ENCODE results near the gene ADCY9. TPM values are rescaled to one million over a fixed set of nuclear protein-coding genes. Genes with fewer than 3 reads are reported as not detected.

Gene ADCY9
- total and polyA plus RNA-seq, 10 donors = 0.70 to 23.0 (median 11.8) TPM

DNA sequence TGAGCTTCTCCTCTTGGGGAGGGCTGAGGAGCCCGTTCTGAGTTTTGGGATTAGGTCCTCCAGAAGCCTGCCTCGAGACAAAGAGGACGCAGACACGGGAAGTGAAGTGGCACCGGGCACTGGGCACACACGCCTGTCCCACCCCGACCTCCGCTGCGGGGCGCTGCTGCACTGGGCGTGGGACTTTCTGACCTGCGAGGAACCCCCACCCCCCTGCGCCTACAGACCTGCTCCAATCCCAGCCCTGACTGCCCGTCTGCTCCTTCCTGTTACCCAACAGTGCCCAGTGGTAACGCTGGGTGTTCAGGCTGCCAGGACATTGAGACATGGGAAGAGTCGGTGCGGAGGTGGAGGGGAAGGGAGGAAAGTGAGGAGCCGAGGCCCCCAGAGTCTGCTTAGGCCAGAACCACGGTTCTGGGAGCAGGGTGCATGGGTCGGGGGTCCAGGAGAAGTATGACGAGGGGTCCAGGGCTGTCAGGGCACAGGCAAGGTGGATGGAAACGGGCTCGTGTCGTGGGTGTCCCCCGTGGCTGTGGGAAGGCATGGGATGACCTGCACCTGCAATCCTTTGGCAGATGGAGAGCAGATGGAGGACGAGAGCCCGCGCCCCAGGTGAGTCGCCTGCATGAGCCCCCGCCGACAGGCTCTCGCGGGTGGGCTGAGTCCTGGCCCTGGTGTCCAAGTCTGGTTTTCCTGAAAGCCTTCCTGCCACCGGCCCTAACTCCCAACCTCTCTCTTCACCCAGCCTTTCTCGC, 123.8 kb downstream of the ADCY9 start:
- TF ChIP-seq POLR2A (IDR thresholded peaks at IDR 0.05) (no peak), POLR2AphosphoS5 (IDR thresholded peaks at IDR 0.05) (no peak)
- TF ChIP-seq, protein P1, sequence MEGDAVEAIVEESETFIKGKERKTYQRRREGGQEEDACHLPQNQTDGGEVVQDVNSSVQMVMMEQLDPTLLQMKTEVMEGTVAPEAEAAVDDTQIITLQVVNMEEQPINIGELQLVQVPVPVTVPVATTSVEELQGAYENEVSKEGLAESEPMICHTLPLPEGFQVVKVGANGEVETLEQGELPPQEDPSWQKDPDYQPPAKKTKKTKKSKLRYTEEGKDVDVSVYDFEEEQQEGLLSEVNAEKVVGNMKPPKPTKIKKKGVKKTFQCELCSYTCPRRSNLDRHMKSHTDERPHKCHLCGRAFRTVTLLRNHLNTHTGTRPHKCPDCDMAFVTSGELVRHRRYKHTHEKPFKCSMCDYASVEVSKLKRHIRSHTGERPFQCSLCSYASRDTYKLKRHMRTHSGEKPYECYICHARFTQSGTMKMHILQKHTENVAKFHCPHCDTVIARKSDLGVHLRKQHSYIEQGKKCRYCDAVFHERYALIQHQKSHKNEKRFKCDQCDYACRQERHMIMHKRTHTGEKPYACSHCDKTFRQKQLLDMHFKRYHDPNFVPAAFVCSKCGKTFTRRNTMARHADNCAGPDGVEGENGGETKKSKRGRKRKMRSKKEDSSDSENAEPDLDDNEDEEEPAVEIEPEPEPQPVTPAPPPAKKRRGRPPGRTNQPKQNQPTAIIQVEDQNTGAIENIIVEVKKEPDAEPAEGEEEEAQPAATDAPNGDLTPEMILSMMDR (IDR thresholded peaks at IDR 0.05 in 8 of 11, conservative IDR thresholded peaks at IDR 0.05 in 3 of 11) = no peak
- intact Hi-C loops (cut with DNase I; ENCODE audit: low total_unique reads) = no loop called here
- Histone ChIP-seq H3K27me3 (replicated peaks in 1 of 7) (no peaks in the 10 kb centered on the region), H3K27ac (no peak overlapping the region), H3K36me3 (peaks cover 0 to 39% (median 0%) of the 10 kb centered on the region in 6 donors), H3K4me3 (no peak overlapping the region), H3K9me3 (no peaks in the 10 kb centered on the region), H3K4me1 (no peaks in the 10 kb centered on the region)
- DNase-seq = no peak
- WGBS, 5 donors = 69 to 85% (median 83%) methylated on average over 23 to 35 of the region's 35 CpGs

DNA sequence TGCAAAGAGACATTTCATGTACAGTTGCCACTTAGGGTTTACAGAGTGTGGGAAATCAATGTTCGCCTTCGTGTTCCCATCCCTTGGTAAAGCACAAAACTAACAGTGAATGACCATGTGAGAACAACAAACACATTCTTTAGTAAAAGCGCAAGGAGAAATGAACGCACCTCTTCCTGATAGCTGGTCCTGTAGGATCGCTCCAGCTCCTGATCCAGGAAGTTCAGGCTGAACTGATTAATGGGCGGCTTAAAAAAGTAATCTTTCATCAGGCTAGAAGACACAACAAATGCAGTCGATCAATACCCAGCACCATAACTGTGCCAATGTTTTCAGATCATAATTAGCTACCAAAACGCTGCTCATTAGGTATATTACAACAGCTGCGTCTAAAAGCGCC, 127.4 kb downstream of the ADCY9 start:
- TF ChIP-seq, protein P1 (IDR thresholded peaks at IDR 0.05 in 8 of 11, conservative IDR thresholded peaks at IDR 0.05 in 3 of 11) = no peak
- TF ChIP-seq POLR2A (IDR thresholded peaks at IDR 0.05) (no peak), POLR2AphosphoS5 (IDR thresholded peaks at IDR 0.05) (no peak)
- H3K4me1 ChIP-seq = no peaks in the 10 kb centered on the region
- WGBS, 5 donors = 87 to 94% (median 93%) methylated on average over 10 of the region's 10 CpGs
- no peak for DNase-seq
- H3K27me3 ChIP-seq (replicated peaks in 1 of 7) = no peaks in the 10 kb centered on the region
- no peak overlapping the region for H3K27ac ChIP-seq
- H3K4me3 ChIP-seq = no peak overlapping the region
- H3K36me3 ChIP-seq = peaks cover 0 to 51% (median 0%) of the 10 kb centered on the region in 6 donors
- intact Hi-C loops (cut with DNase I; ENCODE audit: low total_unique reads) = no loop called here
- H3K9me3 ChIP-seq = no peaks in the 10 kb centered on the region

DNA sequence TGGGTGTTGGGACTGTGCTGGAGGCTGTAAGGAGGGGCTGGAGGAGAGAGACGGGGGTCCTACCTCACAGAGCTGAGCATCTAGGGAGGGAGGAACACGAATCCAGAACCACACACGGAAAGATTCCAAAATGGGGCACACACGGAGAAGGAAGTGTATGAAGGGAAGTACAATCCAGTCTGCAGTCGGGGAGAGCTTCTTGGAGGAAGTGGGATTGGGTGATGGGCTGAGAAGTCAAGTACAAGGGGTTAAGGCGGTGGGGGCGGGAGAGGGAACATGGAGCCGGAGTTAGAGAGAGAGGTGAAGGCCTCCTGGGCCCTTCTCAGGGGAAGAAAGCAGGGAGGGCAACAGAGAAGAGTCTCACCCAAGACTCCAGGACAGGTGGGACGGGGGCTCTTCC, 128.2 kb downstream of the ADCY9 start:
- TF ChIP-seq, protein P1 (IDR thresholded peaks at IDR 0.05 in 8 of 11, conservative IDR thresholded peaks at IDR 0.05 in 3 of 11) = no peak
- TF ChIP-seq POLR2AphosphoS5 (IDR thresholded peaks at IDR 0.05) (no peak), POLR2A (IDR thresholded peaks at IDR 0.05) (no peak)
- Histone ChIP-seq H3K36me3 (peaks cover 0 to 50% (median 0%) of the 10 kb centered on the region in 6 donors), H3K4me1 (peaks cover 0 to 6% (median under 1%) of the 10 kb centered on the region in 6 donors), H3K9me3 (no peaks in the 10 kb centered on the region), H3K4me3 (no peak overlapping the region), H3K27me3 (replicated peaks in 1 of 7) (no peaks in the 10 kb centered on the region), H3K27ac (no peak overlapping the region)
- DNase-seq = no peak
- intact Hi-C loops (cut with DNase I; ENCODE audit: low total_unique reads) = no loop called here
- WGBS, 5 donors = 58 to 79% (median 74%) methylated on average over 9 of the region's 9 CpGs

DNA sequence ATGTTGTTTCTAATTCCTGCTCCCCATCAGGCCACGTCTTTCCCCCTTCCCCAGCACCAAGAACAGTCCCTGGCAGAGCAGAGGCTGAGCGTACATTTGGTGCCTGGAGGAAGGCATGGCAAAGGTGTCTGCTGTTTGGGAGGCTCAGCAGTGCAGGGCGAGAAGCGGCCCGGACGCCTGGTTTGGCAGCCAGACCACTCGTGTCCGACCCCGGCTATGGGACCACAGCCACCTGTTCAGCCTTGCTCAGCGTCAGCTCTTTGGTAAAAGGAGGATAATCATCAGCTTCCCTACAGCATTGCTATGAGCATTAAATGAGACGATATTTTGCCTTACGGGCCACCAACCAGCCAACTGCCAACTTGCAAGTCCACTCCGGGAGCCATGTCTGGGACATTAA, 129.0 kb downstream of the ADCY9 start:
- H3K9me3 ChIP-seq = no peaks in the 10 kb centered on the region
- H3K4me3 ChIP-seq = no peak overlapping the region
- H3K36me3 ChIP-seq = peaks cover 0 to 49% (median 3%) of the 10 kb centered on the region in 6 donors
- TF ChIP-seq POLR2AphosphoS5 (IDR thresholded peaks at IDR 0.05) (no peak), POLR2A (IDR thresholded peaks at IDR 0.05) (no peak)
- intact Hi-C loops (cut with DNase I; ENCODE audit: low total_unique reads) = no loop called here
- DNase-seq = no peak
- H3K4me1 ChIP-seq = peaks cover 0 to 8% (median 2%) of the 10 kb centered on the region in 6 donors
- H3K27ac ChIP-seq = no peak overlapping the region
- whole genome bisulfite sequencing, 5 donors = 86 to 96% (median 92%) methylated on average over 13 of the region's 13 CpGs
- H3K27me3 ChIP-seq (replicated peaks in 1 of 7) = no peaks in the 10 kb centered on the region

Measured in spleen (tissue), 11 donors.